Measurements from ENCODE around the gene IGSF3. TPM values are rescaled to one million over a fixed set of nuclear protein-coding genes. Genes with fewer than 3 reads are reported as not detected.
"Not testable (repeated sequence)": the region's sequence is repeated elsewhere in the genome, so short reads cannot be mapped to it uniquely, and the experiment has no call there.

Gene IGSF3
- polyA plus RNA-seq, 1 donor (not counting 4 experiments of a cell fraction or from before 2014, with no cell fraction given): 47.4 TPM

DNA sequence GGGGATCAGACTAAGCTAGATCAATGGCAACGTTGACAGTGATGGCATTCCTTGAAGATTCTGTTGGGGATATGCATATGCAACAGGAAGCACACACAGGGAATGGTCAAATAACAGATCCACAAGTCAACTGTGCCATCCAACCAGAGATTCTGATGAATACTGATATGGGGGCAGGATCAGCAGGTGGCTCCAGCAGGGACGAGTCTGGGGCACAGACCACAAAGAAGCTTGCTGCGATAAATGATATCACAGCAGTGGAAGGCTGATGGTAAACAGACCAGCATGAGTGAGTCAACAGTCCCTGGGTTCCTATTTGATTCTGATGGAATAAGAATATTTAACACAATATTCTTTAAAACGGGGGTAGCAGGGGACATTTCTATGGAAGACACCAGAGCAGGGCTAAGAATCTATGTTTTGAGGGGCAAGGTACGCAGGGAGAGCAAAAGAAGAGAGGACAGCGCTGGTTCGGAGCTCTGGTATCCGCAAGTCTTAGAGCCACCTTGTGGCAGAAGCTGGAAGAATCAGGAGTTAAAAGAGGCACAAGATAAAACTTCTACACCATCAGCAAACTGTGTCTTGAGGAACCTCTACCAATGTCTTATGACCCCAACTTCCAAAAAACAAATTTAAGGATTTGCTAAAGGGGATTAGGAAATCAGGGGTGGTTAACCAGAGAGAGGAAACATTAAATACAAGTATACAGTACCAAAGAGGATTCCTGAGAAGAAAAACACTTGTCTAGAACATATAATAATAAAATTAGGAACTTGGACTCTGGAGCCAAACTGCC lies 71.4 kb downstream of the IGSF3 start:
- H3K9me1 ChIP-seq (ENCODE audit: control insufficient read depth, extremely low read depth, insufficient read depth, low read length); H3K4me1 ChIP-seq (ENCODE audit: control insufficient read depth, extremely low read depth, insufficient read depth, low read length); H3K36me3 ChIP-seq (ENCODE audit: control insufficient read depth in 2 of 2, extremely low read depth in 1 of 2, insufficient read depth in 2 of 2, low read length in 2 of 2); H3K9ac ChIP-seq (ENCODE audit: control insufficient read depth, extremely low read depth, insufficient read depth, low read length); H4K20me1 ChIP-seq (ENCODE audit: control insufficient read depth, extremely low read depth, insufficient read depth, low read length); H3K9me3 ChIP-seq (ENCODE audit: control insufficient read depth, low read depth, low read length); FAIRE-seq; H3K4me3 ChIP-seq (ENCODE audit: control insufficient read depth in 2 of 3, extremely low read depth in 1 of 3, insufficient read depth in 2 of 3, low read depth in 1 of 3, low read length in 3 of 3); H3K79me2 ChIP-seq (ENCODE audit: control insufficient read depth, insufficient read depth, low read length); H3K27ac ChIP-seq (ENCODE audit: control insufficient read depth, insufficient read depth, low read length); DNase-seq (ENCODE audit: low read depth, low spot score); H3K4me2 ChIP-seq (ENCODE audit: control insufficient read depth, extremely low read depth, insufficient read depth, low read depth, low read length); H2AFZ ChIP-seq (ENCODE audit: control insufficient read depth, low read length); dilution Hi-C loops (cut with MboI; ENCODE audit: extremely low pct_ligation_motif_present, low sequenced_read_pairs); H3K27me3 ChIP-seq (ENCODE audit: control insufficient read depth, extremely low read depth, insufficient read depth, low read length): not testable (repeated sequence)
- TF ChIP-seq, protein P1, sequence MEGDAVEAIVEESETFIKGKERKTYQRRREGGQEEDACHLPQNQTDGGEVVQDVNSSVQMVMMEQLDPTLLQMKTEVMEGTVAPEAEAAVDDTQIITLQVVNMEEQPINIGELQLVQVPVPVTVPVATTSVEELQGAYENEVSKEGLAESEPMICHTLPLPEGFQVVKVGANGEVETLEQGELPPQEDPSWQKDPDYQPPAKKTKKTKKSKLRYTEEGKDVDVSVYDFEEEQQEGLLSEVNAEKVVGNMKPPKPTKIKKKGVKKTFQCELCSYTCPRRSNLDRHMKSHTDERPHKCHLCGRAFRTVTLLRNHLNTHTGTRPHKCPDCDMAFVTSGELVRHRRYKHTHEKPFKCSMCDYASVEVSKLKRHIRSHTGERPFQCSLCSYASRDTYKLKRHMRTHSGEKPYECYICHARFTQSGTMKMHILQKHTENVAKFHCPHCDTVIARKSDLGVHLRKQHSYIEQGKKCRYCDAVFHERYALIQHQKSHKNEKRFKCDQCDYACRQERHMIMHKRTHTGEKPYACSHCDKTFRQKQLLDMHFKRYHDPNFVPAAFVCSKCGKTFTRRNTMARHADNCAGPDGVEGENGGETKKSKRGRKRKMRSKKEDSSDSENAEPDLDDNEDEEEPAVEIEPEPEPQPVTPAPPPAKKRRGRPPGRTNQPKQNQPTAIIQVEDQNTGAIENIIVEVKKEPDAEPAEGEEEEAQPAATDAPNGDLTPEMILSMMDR (optimal IDR thresholded peaks at IDR 0.05 in 1 of 3, IDR thresholded peaks at IDR 0.05 in 1 of 3, conservative IDR thresholded peaks at IDR 0.05 in 1 of 3; ENCODE audit: extremely low read depth in 1 of 3, insufficient read depth in 2 of 3, low read length in 3 of 3): peak; percentile 12 to 47 (median 43)

GRCh38 chr1:116595065-116595840 lies 72.3 kb downstream of the IGSF3 start:
- H4K20me1 ChIP-seq (ENCODE audit: control insufficient read depth, extremely low read depth, insufficient read depth, low read length); H3K36me3 ChIP-seq (ENCODE audit: control insufficient read depth in 2 of 2, extremely low read depth in 1 of 2, insufficient read depth in 2 of 2, low read length in 2 of 2); H3K79me2 ChIP-seq (ENCODE audit: control insufficient read depth, insufficient read depth, low read length); dilution Hi-C loops (cut with MboI; ENCODE audit: extremely low pct_ligation_motif_present, low sequenced_read_pairs); FAIRE-seq; H3K9me1 ChIP-seq (ENCODE audit: control insufficient read depth, extremely low read depth, insufficient read depth, low read length); H3K9me3 ChIP-seq (ENCODE audit: control insufficient read depth, low read depth, low read length); H3K9ac ChIP-seq (ENCODE audit: control insufficient read depth, extremely low read depth, insufficient read depth, low read length); H3K4me3 ChIP-seq (ENCODE audit: control insufficient read depth in 2 of 3, extremely low read depth in 1 of 3, insufficient read depth in 2 of 3, low read depth in 1 of 3, low read length in 3 of 3); H2AFZ ChIP-seq (ENCODE audit: control insufficient read depth, low read length); H3K4me1 ChIP-seq (ENCODE audit: control insufficient read depth, extremely low read depth, insufficient read depth, low read length); H3K27ac ChIP-seq (ENCODE audit: control insufficient read depth, insufficient read depth, low read length); H3K27me3 ChIP-seq (ENCODE audit: control insufficient read depth, extremely low read depth, insufficient read depth, low read length); H3K4me2 ChIP-seq (ENCODE audit: control insufficient read depth, extremely low read depth, insufficient read depth, low read depth, low read length); DNase-seq (ENCODE audit: low read depth, low spot score): not testable (repeated sequence)
- TF ChIP-seq, protein P1 (optimal IDR thresholded peaks at IDR 0.05 in 1 of 3, IDR thresholded peaks at IDR 0.05 in 1 of 3, conservative IDR thresholded peaks at IDR 0.05 in 1 of 3; ENCODE audit: extremely low read depth in 1 of 3, insufficient read depth in 2 of 3, low read length in 3 of 3): peak in 1 of 3 experiments; percentile 8

GRCh38 chr1:116593977-116594376 lies 73.6 kb downstream of the IGSF3 start:
- dilution Hi-C loops (cut with MboI; ENCODE audit: extremely low pct_ligation_motif_present, low sequenced_read_pairs); DNase-seq (ENCODE audit: low read depth, low spot score); H2AFZ ChIP-seq (ENCODE audit: control insufficient read depth, low read length); H3K4me2 ChIP-seq (ENCODE audit: control insufficient read depth, extremely low read depth, insufficient read depth, low read depth, low read length); H3K79me2 ChIP-seq (ENCODE audit: control insufficient read depth, insufficient read depth, low read length); H4K20me1 ChIP-seq (ENCODE audit: control insufficient read depth, extremely low read depth, insufficient read depth, low read length); H3K9me1 ChIP-seq (ENCODE audit: control insufficient read depth, extremely low read depth, insufficient read depth, low read length); FAIRE-seq; H3K36me3 ChIP-seq (ENCODE audit: control insufficient read depth in 2 of 2, extremely low read depth in 1 of 2, insufficient read depth in 2 of 2, low read length in 2 of 2); H3K9ac ChIP-seq (ENCODE audit: control insufficient read depth, extremely low read depth, insufficient read depth, low read length); H3K9me3 ChIP-seq (ENCODE audit: control insufficient read depth, low read depth, low read length); H3K4me3 ChIP-seq (ENCODE audit: control insufficient read depth in 2 of 3, extremely low read depth in 1 of 3, insufficient read depth in 2 of 3, low read depth in 1 of 3, low read length in 3 of 3); H3K27ac ChIP-seq (ENCODE audit: control insufficient read depth, insufficient read depth, low read length); H3K27me3 ChIP-seq (ENCODE audit: control insufficient read depth, extremely low read depth, insufficient read depth, low read length): not testable (repeated sequence)
- H3K4me1 ChIP-seq (ENCODE audit: control insufficient read depth, extremely low read depth, insufficient read depth, low read length): peaks cover 10% of the 10 kb centered on the region

Measured in keratinocyte (primary cell).